ENCODE results near the gene KCNE4.

The KCNE4 gene

GRCh38 chr2:223096235-223096970 lies 44.4 kb downstream of the KCNE4 start:
- TF ChIP-seq EZH2phosphoT487 (IDR thresholded peaks at IDR 0.05; ENCODE audit: low read length) (no peak), CTCF (IDR thresholded peaks at IDR 0.05; ENCODE audit: low read length) (no peak), EZH2 (optimal IDR thresholded peaks at IDR 0.05; ENCODE audit: low read depth, low read length) (no peak)
- peaks cover 4% of the 10 kb centered on the region; the same call in 1 of the 2 replicates for H3F3A ChIP-seq (ENCODE audit: insufficient read depth, low read length)
- no peak for DNase-seq

GRCh38 chr2:223097888-223098383 lies 45.9 kb downstream of the KCNE4 start:
- H3K9ac ChIP-seq (ENCODE audit: low read length): no peak overlapping the region
- DNase-seq: no peak
- H2AFZ ChIP-seq (ENCODE audit: low read length): no peak overlapping the region
- peaks cover 10% of the 10 kb centered on the region; the same call in 1 of the 2 replicates for H3F3A ChIP-seq (ENCODE audit: insufficient read depth, low read length)
- no peak overlapping the region for H3K27ac ChIP-seq (ENCODE audit: low read length)
- H4K20me1 ChIP-seq (ENCODE audit: insufficient read depth, low read length): no peaks in the 10 kb centered on the region
- no peak overlapping the region for H3K4me3 ChIP-seq (ENCODE audit: low read length)
- H3K79me2 ChIP-seq (ENCODE audit: low read length): no peaks in the 10 kb centered on the region
- H3K27me3 ChIP-seq (replicated peaks; ENCODE audit: insufficient read depth, low read length): no peaks in the 10 kb centered on the region
- no peaks in the 10 kb centered on the region for H3K9me3 ChIP-seq (replicated peaks; ENCODE audit: insufficient read depth, low read length)
- no peak for TF ChIP-seq EZH2 (optimal IDR thresholded peaks at IDR 0.05; ENCODE audit: low read depth, low read length)
- no peak for TF ChIP-seq EZH2phosphoT487 (IDR thresholded peaks at IDR 0.05; ENCODE audit: low read length)
- no peak for TF ChIP-seq CTCF (IDR thresholded peaks at IDR 0.05; ENCODE audit: low read length)
- no peaks in the 10 kb centered on the region for H3K9me2 ChIP-seq (replicated peaks; ENCODE audit: insufficient read depth, low read length)
- no peaks in the 10 kb centered on the region for H3K36me3 ChIP-seq (replicated peaks; ENCODE audit: insufficient read depth, low read length)
- peaks cover 8% of the 10 kb centered on the region for H3K4me1 ChIP-seq (ENCODE audit: low read length)
- no peak overlapping the region for H3K4me2 ChIP-seq (ENCODE audit: low read depth, low read length)

More at GRCh38 chr2:223096235-223096970, 44.4 kb downstream of the KCNE4 start:
- Histone ChIP-seq H3K9me2 (replicated peaks; ENCODE audit: insufficient read depth, low read length) (no peaks in the 10 kb centered on the region), H2AFZ (ENCODE audit: low read length) (no peak overlapping the region), H3K27ac (ENCODE audit: low read length) (no peak overlapping the region), H3K79me2 (ENCODE audit: low read length) (no peaks in the 10 kb centered on the region), H3K4me1 (ENCODE audit: low read length) (peaks cover 1% of the 10 kb centered on the region), H3K27me3 (replicated peaks; ENCODE audit: insufficient read depth, low read length) (no peaks in the 10 kb centered on the region), H3K9me3 (replicated peaks; ENCODE audit: insufficient read depth, low read length) (no peaks in the 10 kb centered on the region), H3K4me3 (ENCODE audit: low read length) (no peak overlapping the region), H3K9ac (ENCODE audit: low read length) (no peak overlapping the region), H3K4me2 (ENCODE audit: low read depth, low read length) (no peak overlapping the region), H3K36me3 (replicated peaks; ENCODE audit: insufficient read depth, low read length) (no peaks in the 10 kb centered on the region), H4K20me1 (ENCODE audit: insufficient read depth, low read length) (no peaks in the 10 kb centered on the region)

- peaks cover 8% of the 10 kb centered on the region for H3K4me1 ChIP-seq (ENCODE audit: low read length)
- DNase-seq: no peak
- no peaks in the 10 kb centered on the region for H4K20me1 ChIP-seq (ENCODE audit: insufficient read depth, low read length)
- no peaks in the 10 kb centered on the region for H3K9me2 ChIP-seq (replicated peaks; ENCODE audit: insufficient read depth, low read length)
- H3K27me3 ChIP-seq (replicated peaks; ENCODE audit: insufficient read depth, low read length): no peaks in the 10 kb centered on the region
- no peak overlapping the region for H2AFZ ChIP-seq (ENCODE audit: low read length)
- H3K4me2 ChIP-seq (ENCODE audit: low read depth, low read length): no peak overlapping the region
- no peaks in the 10 kb centered on the region for H3K9me3 ChIP-seq (replicated peaks; ENCODE audit: insufficient read depth, low read length)
- H3K79me2 ChIP-seq (ENCODE audit: low read length): no peaks in the 10 kb centered on the region
- H3K9ac ChIP-seq (ENCODE audit: low read length): no peak overlapping the region
- H3F3A ChIP-seq (ENCODE audit: insufficient read depth, low read length): peaks cover 10% of the 10 kb centered on the region; the same call in 1 of the 2 replicates
- H3K36me3 ChIP-seq (replicated peaks; ENCODE audit: insufficient read depth, low read length): no peaks in the 10 kb centered on the region
- H3K4me3 ChIP-seq (ENCODE audit: low read length): no peak overlapping the region
- H3K27ac ChIP-seq (ENCODE audit: low read length): no peak overlapping the region
- TF ChIP-seq EZH2phosphoT487 (IDR thresholded peaks at IDR 0.05; ENCODE audit: low read length) (no peak), CTCF (IDR thresholded peaks at IDR 0.05; ENCODE audit: low read length) (no peak), EZH2 (optimal IDR thresholded peaks at IDR 0.05; ENCODE audit: low read depth, low read length) (no peak)
Measured at GRCh38 chr2:223099561-223099960, 47.6 kb downstream of the KCNE4 start.
